GM12878 (cell line): ENCODE results near the gene VIL1. TPM values are rescaled to one million over a fixed set of nuclear protein-coding genes. Genes with fewer than 3 reads are reported as not detected.

Experiments
- ATF2 ChIP-seq: IDR thresholded peaks from 2 replicates; pipeline ENCODE4 v1.6.1; 2012; ENCODE audit warnings: low read length, inconsistent platforms
- BCL3 ChIP-seq: IDR thresholded peaks from 2 replicates; pipeline ENCODE4 v1.6.1; 2011; ENCODE audit warnings: borderline replicate concordance, low read depth, mild to moderate bottlenecking, moderate library complexity, low read length; ENCODE audit not compliant: insufficient read depth, poor library complexity, severe bottlenecking
- BCLAF1 ChIP-seq: fragments of 450-650 bp; IDR thresholded peaks from 2 replicates; pipeline ENCODE4 v1.6.1; 2017; ENCODE audit warnings: antibody characterized with exemption, mild to moderate bottlenecking, moderate library complexity
- CBFB ChIP-seq: IDR thresholded peaks from 2 replicates; pipeline ENCODE4 v1.6.1; 2016; ENCODE audit warnings: antibody characterized with exemption, low read depth
- CREB1 ChIP-seq: IDR thresholded peaks from 2 replicates; pipeline ENCODE4 v1.6.1; 2012; ENCODE audit warnings: low read depth, mild to moderate bottlenecking, inconsistent platforms
- ESRRA ChIP-seq: IDR thresholded peaks from 2 replicates; pipeline ENCODE4 v1.6.1; 2012; ENCODE audit warnings: mild to moderate bottlenecking, low read length, improper control_type of control experiment
- IKZF1 ChIP-seq: fragments of 450-650 bp; conservative IDR thresholded peaks from 2 replicates; pipeline ENCODE4 v1.6.1; 2017; ENCODE audit warnings: antibody characterized with exemption, mild to moderate bottlenecking
- IKZF2 ChIP-seq, 2 experiments: fragments of 450-650 bp; IDR thresholded peaks; 2 replicates each; pipeline ENCODE4 v1.6.1; 2017; ENCODE audit warnings: mild to moderate bottlenecking in 2 of 2, moderate library complexity in 2 of 2
- LARP7 ChIP-seq: fragments of 450-650 bp; IDR thresholded peaks from 2 replicates; pipeline ENCODE4 v1.6.1; 2017; ENCODE audit warnings: mild to moderate bottlenecking
- MLLT1 ChIP-seq: fragments of 450-650 bp; IDR thresholded peaks from 2 replicates; pipeline ENCODE4 v1.6.1; 2016; ENCODE audit warnings: mild to moderate bottlenecking
- MTA3 ChIP-seq: IDR thresholded peaks from 2 replicates; pipeline ENCODE4 v1.6.1; 2012; ENCODE audit warnings: low read length, inconsistent platforms, borderline replicate concordance
- NBN ChIP-seq: fragments of 450-650 bp; IDR thresholded peaks from 2 replicates; pipeline ENCODE4 v1.6.1; 2016
- NFYB ChIP-seq: IDR thresholded peaks from 2 replicates; pipeline ENCODE4 v1.6.1; 2011; ENCODE audit warnings: low read depth, mild to moderate bottlenecking, low read length, improper control_type of control experiment, moderate library complexity; ENCODE audit not compliant: insufficient read depth
- NR2F1 ChIP-seq: fragments of 450-650 bp; conservative IDR thresholded peaks from 2 replicates; pipeline ENCODE4 v1.6.1; 2017; ENCODE audit warnings: mild to moderate bottlenecking
- POLR2A ChIP-seq: IDR thresholded peaks from 2 replicates; pipeline ENCODE4 v1.6.1; 2011; ENCODE audit warnings: low read depth, mild to moderate bottlenecking, low read length
- RELB ChIP-seq: fragments of 450-650 bp; IDR thresholded peaks from 2 replicates; pipeline ENCODE4 v1.6.1; 2017; ENCODE audit warnings: low read depth, mild to moderate bottlenecking, moderate library complexity
- SMAD1 ChIP-seq: fragments of 450-650 bp; IDR thresholded peaks from 2 replicates; pipeline ENCODE4 v1.6.1; 2018; ENCODE audit warnings: mild to moderate bottlenecking, low read depth; ENCODE audit not compliant: partially characterized antibody
- SMARCA5 ChIP-seq: fragments of 450-650 bp; IDR thresholded peaks from 2 replicates; pipeline ENCODE4 v1.6.1; 2017; ENCODE audit warnings: mild to moderate bottlenecking
- TCF12 ChIP-seq: IDR thresholded peaks from 2 replicates; pipeline ENCODE4 v1.6.1; 2011; ENCODE audit warnings: low read depth, mild to moderate bottlenecking, low read length
- USF1 ChIP-seq: IDR thresholded peaks from 2 replicates; pipeline ENCODE4 v1.6.1; 2011; ENCODE audit warnings: borderline replicate concordance, low read depth, mild to moderate bottlenecking, moderate library complexity, mixed read lengths, low read length; ENCODE audit not compliant: insufficient read depth; ENCODE audit errors: extremely low read length
- ZNF24 ChIP-seq: fragments of 450-650 bp; IDR thresholded peaks from 2 replicates; pipeline ENCODE4 v1.6.1; 2017; ENCODE audit warnings: antibody characterized with exemption, mild to moderate bottlenecking
- polyA plus RNA-seq, 11 experiments: library from polyadenylated mRNA; depleted of rRNA in 4 of 11; unstranded in 6 of 11; stranded (reverse) in 5 of 11; fragments of >200 nt; fragmentation: Nextera tagmentation in 4 of 11; fragmentation: Illumina TruSeq in 1 of 11; extraction: Ambion mirVana in 4 of 11; extraction: Trizol in 1 of 11; gene quantifications; 1 replicate in 1 of 11; 2 replicates in 10 of 11; pipeline versions ENCODE4 v1.2.1 to v1.2.3, GENCODE V29; 2011 to 2016; ENCODE audit warnings: inconsistent platforms in 2 of 11, missing spikeins in 2 of 11, low read depth in 1 of 11
- total RNA-seq, 4 experiments: library from RNA; depleted of rRNA in 3 of 4; stranded (reverse); fragments of >200 nt in 3 of 4; fragmentation: Illumina TruSeq in 1 of 4; extraction: Trizol in 1 of 4; gene quantifications; 2 replicates each; pipeline versions ENCODE4 v1.2.1 to v1.2.3, GENCODE V29; 2013 to 2021

Gene VIL1
- total and polyA plus RNA-seq, 10 of the 15 experiments (the other 5 are each of a cell fraction or from before 2014, with no cell fraction given) = 0.03 to 1.9 (median 0.33) TPM

GRCh38 chr2:218397820-218398436 is 21.0 kb upstream of the VIL1 start (continued):
- no peak for TF ChIP-seq ATF2
- no peak for TF ChIP-seq ESRRA
- peak; percentile 51 for TF ChIP-seq POLR2A
- no peak for TF ChIP-seq USF1
- peak; percentile 74; the same call in 1 of the 2 replicates for TF ChIP-seq RELB
- TF ChIP-seq CREB1 = 0 out of 2 replicates have a peak, but pooled peaks have one; percentile 6
- peak; percentile 25; the same call in 1 of the 2 replicates for TF ChIP-seq TCF12
- TF ChIP-seq SMARCA5 = peak; percentile 95
- peak; percentile 87 for TF ChIP-seq MLLT1
- TF ChIP-seq NBN = peak; percentile 83
- peak; percentile 47; the same call in 1 of the 2 replicates for TF ChIP-seq LARP7
- TF ChIP-seq MTA3 = peak; percentile 20; the same call in 1 of the 2 replicates
- peak; percentile 76 to 78 for TF ChIP-seq IKZF2 (IDR thresholded peaks at IDR 0.05)
- no peak for TF ChIP-seq BCL3
- 0 out of 2 replicates have a peak, but pooled peaks have one; percentile 40 for TF ChIP-seq NFYB
- peak; percentile 62; the same call in 1 of the 2 replicates for TF ChIP-seq CBFB
- TF ChIP-seq BCLAF1 = no peak
- peak; percentile 80 for TF ChIP-seq IKZF1
- peak; percentile 82 for TF ChIP-seq NR2F1
- no peak for TF ChIP-seq ZNF24
- peak; percentile 40 for TF ChIP-seq SMAD1
